ENCODE results near the gene USP15. TPM values are rescaled to one million over a fixed set of nuclear protein-coding genes. Genes with fewer than 3 reads are reported as not detected.

USP15 gene
- total and polyA plus RNA-seq, 9 donors, result 35.7 to 152 (median 61.0) TPM

- intact Hi-C loops (cut with DNase I), result no loop called here
- no peak for TF ChIP-seq POLR2A (IDR thresholded peaks at IDR 0.05)
- no peak for TF ChIP-seq EP300 (IDR thresholded peaks at IDR 0.05)
- TF ChIP-seq CTCF (IDR thresholded peaks at IDR 0.05), result no peak
- Histone ChIP-seq H3K27ac (no peak overlapping the region), H3K4me3 (no peak overlapping the region), H3K36me3 (no peaks in the 10 kb centered on the region), H3K9me3 (no peaks in the 10 kb centered on the region), H3K4me1 (ENCODE audit: insufficient read depth) (no peaks in the 10 kb centered on the region), H3K27me3 (no peaks in the 10 kb centered on the region)
- WGBS, 3 donors, result 97 to 100% (median 99%) methylated on average over 1 of the region's 1 CpG
- DNase-seq, result no peak
Measured at GRCh38 chr12:62294378-62294777, 34.2 kb downstream of the USP15 start.

DNA sequence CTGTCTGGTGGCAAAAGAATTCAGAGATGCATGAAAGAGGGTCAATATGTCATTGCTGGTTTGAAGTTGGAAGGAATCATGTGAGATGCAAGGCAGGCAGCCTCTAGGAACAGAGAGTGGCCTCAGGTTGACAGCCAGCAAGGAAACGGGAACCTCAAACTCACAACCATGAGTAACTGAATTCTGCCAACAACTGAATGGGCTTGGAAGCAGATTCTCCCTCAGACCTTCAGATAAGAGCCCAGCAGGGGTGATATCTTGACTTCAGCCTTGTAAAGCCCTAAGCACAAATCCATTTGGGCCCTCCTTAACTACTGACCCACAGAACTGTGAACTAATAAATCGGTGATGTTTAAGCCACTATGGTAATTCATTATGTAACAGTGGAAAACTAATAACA, 35.8 kb downstream of the USP15 start:
- Histone ChIP-seq H3K4me1 (ENCODE audit: insufficient read depth) (no peaks in the 10 kb centered on the region), H3K4me3 (no peak overlapping the region), H3K27me3 (no peaks in the 10 kb centered on the region), H3K9me3 (no peaks in the 10 kb centered on the region), H3K36me3 (no peaks in the 10 kb centered on the region), H3K27ac (no peak overlapping the region)
- intact Hi-C loops (cut with DNase I), result no loop called here
- 72 to 98% (median 97%) methylated on average over 2 of the region's 2 CpGs for WGBS, 3 donors
- no peak for DNase-seq
- TF ChIP-seq POLR2A (IDR thresholded peaks at IDR 0.05) (no peak), CTCF (IDR thresholded peaks at IDR 0.05) (no peak)

GRCh38 chr12:62297321-62297720, 37.1 kb downstream of the USP15 start:
- Histone ChIP-seq H3K4me1 (ENCODE audit: insufficient read depth) (no peaks in the 10 kb centered on the region), H3K36me3 (no peaks in the 10 kb centered on the region), H3K27ac (no peak overlapping the region), H3K4me3 (no peak overlapping the region), H3K27me3 (no peaks in the 10 kb centered on the region), H3K9me3 (no peaks in the 10 kb centered on the region)
- intact Hi-C loops (cut with DNase I), result no loop called here
- no peak for TF ChIP-seq EP300 (IDR thresholded peaks at IDR 0.05)
- no peak for TF ChIP-seq POLR2A (IDR thresholded peaks at IDR 0.05)
- TF ChIP-seq CTCF (IDR thresholded peaks at IDR 0.05), result no peak
- no peak for DNase-seq

GRCh38 chr12:62299617-62300016, 39.4 kb downstream of the USP15 start:
- H3K36me3 ChIP-seq, result no peaks in the 10 kb centered on the region
- peaks cover 0 to 3% of the 10 kb centered on the region in 2 donors for H3K9me3 ChIP-seq
- intact Hi-C loops (cut with DNase I), result no loop called here
- TF ChIP-seq POLR2A (IDR thresholded peaks at IDR 0.05) (no peak), EP300 (IDR thresholded peaks at IDR 0.05) (no peak), CTCF (IDR thresholded peaks at IDR 0.05) (no peak)
- H3K4me3 ChIP-seq, result no peak overlapping the region
- no peak for DNase-seq
- no peaks in the 10 kb centered on the region for H3K27me3 ChIP-seq
- 77 to 91% (median 87%) methylated on average over 3 of the region's 3 CpGs for WGBS, 3 donors
- no peaks in the 10 kb centered on the region for H3K4me1 ChIP-seq (ENCODE audit: insufficient read depth)
- no peak overlapping the region for H3K27ac ChIP-seq
